ENCODE results near the gene MICALL1.
"Not testable (repeated sequence)": the region's sequence is repeated elsewhere in the genome, so short reads cannot be mapped to it uniquely, and the experiment has no call there.

Gene MICALL1

DNA sequence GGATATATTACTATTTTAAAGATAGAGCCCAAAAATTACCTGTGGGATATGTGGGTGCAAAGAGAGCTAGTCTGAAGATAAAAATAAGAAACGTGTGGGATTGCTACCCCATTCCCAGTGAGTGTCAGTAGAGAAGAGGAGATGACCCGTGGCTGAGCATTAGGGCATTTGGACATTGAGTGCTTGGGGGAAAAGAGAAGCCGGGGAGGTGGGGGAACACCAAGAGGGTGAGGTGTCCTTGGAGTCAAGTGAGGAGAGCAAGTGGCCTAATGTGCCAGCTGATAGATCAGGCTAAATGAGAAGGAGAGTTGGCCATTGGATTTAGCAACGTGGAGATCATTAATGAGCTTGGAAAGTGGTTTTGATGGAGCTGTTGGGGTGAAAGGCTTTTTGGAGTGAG, 48.6 kb downstream of the MICALL1 start:
- no peak for DNase-seq (ENCODE audit: low read depth in 2 of 2)

DNA sequence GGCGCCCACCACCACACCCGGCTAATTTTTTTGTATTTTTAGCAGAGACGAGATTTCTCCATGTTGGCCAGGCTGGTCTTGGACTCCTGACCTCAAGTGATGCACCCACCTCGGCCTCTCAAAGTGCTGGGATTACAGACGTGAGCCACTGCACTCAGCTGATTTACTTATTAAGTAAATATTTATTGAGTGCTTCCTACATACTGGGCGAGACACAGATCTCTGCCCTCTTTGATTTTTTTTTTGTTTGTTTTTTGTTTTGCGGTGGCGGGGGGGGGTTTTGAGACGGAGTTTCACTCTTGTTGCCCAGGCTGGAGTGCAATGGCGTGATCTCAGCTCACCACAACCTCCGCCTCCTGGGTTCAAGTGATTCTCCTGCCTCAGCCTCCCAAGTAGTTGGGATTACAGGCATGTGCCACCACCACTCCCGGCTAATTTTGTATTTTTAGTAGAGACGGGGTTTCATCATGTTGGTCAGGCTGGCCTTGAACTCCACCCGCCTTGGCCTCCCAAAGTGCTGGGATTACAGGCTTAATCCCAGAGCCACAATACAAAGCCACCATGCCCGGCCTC, 49.8 kb downstream of the MICALL1 start:
- DNase-seq (ENCODE audit: low read depth in 2 of 2), result not testable (repeated sequence)

DNA sequence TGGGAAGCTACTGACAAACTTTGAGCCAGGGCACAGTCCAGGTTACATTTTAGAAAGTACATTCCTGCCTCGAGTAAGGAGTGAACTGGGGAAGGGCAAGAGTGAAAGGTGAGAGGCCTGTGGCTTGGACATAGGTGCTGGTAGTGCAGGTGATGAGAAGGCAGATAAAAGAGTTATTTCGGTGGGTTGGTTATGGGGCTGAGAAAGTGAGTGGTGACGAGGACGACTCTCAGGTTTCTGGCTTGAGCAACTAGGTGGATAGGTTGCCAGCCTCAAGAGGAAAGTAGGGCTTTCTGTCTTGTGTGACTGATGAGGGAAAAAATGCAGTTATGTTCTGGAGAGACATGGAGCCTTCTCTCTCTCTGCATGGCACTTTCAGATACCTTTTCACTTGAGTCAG, 51.1 kb downstream of the MICALL1 start:
- DNase-seq (ENCODE audit: low read depth in 2 of 2), result no peak

DNA sequence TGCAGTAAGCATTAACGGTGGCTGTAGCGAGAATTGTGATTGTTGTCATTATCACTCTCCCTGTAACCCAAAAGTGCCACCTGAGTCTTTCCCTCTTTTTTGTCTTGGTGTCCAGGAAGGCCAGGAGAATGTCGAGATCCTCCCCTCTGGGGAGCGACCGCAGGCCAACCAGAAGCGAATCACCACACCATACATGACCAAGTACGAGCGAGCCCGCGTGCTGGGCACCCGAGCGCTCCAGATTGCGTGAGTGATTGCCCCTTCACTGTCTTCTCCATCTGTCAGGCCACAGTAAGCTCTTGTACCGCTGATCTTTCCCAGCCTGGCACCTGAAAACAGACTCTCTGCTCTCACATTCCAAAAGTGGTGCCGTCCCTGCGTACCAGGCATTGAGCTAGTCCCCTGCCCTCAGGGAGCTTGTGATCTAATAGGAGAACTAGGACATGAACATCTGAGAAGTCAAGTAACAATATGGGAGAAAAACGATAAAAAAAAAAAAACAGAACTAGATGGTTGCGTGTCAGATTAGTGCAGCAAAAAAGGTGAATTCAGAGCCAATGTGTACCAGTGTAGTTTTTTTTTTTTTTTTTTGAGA, 53.2 kb downstream of the MICALL1 start:
- DNase-seq (ENCODE audit: low read depth in 2 of 2), result no peak

DNA sequence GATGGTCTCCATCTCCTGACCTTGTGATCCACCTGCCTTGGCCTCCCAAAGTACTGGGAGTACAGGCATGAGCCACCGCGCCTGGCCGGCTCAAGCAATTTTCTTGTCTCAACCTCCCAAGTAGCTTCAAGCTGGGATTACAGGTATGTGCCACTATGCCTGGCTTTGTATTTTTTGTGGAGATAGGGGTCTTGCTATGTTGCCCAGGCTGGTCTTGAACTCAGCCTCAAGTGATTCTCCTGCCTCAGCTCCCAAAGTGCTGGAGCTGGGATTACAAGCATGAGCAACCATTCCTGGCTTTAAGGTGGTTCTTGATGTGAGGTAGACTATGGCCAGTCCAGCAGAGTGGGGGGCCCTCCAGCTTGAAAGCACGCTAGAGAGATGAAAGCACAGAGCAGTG, 55.0 kb downstream of the MICALL1 start:
- no peak for DNase-seq (ENCODE audit: low read depth in 2 of 2)

DNA sequence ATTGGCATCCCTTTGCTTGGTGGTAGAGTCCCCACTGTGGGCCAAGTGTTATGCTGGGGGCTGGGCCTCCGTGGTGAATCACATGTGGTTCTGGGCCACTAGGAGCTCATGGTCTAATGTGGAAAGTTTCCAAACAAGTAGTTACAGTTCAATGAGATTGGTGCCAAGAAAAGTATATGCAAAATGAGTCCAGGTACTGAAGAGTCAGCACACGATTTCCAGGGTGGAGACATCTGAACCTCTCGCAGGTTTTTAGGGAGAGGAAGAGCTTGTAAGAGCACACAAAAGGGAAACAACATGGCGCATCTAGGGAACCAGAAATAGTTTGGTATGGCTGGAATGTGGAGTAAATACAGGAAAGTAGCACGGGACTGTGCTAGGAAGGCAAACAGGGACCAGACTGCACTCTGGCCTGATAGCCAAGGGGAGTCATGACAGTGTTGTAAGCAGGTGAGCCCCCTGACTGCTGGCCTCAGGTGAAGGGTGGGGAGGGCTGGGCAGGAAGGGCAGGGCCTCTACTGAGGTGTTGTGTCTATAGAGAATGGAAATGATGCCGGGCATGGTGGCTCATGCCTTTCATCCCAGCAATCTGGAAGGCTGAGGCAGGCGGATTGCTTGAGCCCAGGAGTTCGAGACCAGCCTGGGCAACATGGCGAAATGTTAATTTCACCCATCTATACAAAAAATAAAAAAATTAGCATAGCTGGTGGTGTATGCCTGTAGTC, 60.0 kb downstream of the MICALL1 start:
- no peak for DNase-seq (ENCODE audit: low read depth in 2 of 2)

DNA sequence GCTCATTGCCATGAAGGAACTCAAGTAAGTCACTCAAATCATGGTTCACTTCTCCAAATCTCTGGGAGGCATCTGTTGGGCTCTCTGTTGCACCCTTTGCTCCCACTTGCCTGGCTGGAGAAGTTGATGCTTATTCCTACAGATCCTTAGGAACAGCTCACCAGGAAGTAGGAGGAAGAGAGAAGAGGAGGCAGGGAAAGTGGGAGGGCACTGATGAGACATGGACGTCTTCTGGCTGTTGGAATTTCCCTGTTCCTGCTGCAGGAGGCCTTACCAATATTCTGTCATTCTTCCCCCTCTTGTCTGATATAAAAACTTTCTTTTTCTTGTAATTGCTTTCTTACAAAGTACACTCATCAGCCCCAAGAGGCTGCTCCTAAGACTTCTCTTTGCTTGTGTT, 61.0 kb downstream of the MICALL1 start:
- no peak for DNase-seq (ENCODE audit: low read depth in 2 of 2)

DNA sequence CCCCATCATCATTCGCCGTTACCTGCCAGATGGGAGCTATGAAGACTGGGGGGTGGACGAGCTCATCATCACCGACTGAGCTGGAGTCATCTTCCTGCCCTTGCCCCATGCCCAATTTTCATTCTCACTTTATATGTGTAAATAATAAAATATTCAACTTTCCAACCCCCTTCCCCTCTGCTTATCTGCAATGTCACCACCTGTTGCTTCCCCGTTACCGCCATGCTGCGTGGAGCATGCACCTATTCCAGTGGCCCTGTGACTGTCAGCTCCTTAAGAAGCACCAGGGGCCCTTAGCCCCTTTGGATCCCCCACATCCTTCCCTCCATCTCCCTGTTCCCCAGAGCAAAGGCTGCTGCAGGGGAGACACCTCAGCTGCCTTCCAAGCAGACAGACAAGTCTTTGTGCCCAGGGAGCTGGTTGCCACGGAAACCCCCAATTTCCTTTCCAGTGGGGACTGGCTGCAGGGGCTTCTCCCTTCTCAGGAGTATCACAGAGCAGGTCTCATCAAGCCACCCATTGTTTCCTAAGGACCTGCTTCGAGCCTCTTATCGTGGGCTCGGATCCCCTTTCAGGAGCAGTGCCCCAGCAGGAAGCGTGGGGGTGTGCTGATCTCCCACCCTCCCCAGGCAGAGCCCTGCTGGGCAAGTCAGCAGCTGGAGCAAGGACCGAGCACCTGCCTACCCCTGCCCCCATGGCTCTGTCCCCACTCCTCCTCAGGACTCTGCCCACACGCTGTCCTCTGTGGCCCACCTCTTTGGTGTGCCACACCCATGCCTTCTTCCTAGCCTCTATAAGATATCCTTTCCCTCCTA, 61.7 kb downstream of the MICALL1 start:
- DNase-seq (ENCODE audit: low read depth in 2 of 2), result no peak

DNA sequence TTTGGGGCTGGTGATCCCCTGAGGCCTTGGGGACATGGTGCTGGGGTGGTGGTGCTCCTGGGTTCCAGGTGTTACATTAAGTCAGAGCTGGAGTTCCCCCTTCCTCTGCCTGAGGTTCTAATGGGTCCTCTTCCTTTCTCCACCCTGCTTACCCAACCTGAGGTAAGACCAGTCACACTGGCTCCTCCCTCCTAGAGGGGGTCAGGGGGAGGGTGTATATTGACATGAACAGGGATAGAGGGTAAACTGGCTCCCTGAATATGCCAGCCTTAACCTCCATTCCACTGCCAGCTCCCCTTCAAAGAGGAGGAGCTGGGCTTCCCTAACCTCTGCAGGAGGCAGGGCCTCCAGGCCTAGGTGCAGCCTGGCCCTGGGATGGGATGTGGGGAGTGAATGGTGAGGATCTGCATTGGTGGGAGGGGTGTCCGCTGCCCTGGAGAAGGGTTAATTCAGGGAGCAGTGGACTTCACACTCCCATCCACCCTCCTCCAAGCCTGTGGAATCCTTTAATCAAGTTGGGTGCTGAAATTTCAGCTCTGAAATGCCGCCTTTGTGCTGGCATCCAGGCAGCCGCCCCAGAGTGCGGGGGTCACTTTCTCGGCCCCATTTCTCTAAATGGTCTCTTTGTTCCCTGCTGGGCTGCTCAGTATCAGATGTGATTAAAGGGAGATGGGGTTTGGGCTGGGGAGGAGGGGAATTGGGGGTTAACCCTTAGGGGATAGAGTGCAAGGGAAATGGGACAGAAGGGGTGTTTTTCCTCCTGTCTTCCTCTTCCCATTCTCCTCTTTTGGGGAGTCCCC, 62.6 kb downstream of the MICALL1 start:
- no peak for DNase-seq (ENCODE audit: low read depth in 2 of 2)

DNA sequence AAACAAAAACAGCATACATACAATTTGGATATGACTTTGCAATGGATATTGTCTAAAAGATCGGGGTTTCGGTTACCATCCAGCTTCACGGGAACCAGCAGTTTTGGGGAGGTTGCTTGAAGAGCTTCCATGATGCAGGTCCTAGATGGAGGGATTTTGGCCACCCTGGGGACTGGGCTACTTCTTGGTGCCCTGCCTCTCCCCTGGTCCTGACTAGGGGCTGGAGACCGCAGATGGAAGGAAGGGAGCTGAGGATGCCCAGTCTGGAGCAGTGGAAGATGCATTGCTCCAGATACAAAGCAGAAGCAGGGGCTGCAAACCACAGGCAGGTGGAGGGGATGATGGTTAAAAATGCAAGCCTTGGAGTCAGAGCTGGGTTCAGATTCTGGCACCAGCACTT, 64.8 kb downstream of the MICALL1 start:
- DNase-seq (ENCODE audit: low read depth in 2 of 2), result no peak

DNA sequence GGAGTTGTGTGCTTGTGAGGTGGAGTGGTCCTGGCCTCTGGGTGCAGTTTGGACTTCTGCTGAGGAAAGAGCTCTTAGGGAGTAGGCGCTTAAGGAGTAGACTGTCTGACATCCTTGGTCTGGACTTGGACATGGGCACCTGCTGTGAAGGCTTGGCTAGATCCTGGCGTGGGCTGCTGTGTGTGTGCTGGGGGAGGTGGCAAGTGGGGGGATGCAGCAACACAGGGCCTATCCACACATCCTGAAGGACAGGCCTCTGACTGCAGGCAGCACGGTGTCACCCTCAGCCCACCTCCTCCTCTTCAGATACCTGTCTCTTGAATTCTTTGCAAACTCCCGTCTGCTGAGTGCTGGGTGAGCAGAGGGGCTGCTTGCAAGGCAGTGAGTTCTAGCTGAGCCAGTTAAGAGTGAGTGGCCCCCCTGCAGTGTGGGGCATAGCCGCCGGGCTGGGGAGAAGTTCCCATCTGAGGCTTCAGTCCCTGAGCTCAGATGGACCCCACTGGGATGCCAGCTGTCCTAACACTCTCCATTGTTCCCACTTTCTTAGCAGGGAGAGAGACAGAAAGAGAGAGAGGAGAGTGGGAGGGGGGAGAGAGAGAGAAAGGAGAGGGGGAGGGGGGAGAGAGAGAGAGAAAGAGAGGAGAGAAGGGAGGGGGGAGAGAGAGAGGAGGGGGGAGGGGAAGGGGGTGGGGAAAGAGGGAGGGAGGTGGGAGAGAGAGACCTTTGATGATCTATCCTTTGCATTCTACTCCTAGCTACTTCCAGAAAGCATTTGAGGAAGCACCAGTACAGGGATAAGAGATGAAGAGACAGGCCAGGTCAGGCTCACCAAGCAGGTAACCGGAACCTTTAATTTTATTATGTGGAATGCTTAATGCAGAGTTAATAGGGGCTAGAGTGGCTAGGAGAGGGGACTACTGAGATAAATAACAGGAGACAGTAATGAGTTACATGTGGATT, 65.7 kb downstream of the MICALL1 start:
- DNase-seq (ENCODE audit: low read depth in 2 of 2), result no peak

DNA sequence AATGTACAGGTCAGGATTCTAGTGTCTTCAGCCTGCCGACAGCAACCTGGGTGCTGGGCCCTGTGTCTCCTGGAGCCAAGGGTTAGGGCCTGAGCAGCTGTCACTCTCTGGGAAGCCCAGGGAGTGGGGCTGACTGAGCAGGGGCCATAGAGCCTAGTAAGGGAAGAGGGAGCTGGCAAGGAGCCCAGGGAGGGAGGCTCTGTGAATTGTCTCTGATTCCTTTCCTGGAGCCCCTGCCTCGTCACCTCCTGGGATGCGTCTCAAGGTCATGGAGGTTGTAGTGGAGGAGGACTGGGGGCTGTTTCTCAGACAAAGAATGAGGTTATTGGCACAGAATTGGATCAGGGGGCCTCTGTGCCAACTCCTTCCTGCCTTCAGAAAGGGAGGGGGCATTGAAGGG, 66.4 kb downstream of the MICALL1 start:
- DNase-seq (ENCODE audit: low read depth in 2 of 2), result no peak

DNA sequence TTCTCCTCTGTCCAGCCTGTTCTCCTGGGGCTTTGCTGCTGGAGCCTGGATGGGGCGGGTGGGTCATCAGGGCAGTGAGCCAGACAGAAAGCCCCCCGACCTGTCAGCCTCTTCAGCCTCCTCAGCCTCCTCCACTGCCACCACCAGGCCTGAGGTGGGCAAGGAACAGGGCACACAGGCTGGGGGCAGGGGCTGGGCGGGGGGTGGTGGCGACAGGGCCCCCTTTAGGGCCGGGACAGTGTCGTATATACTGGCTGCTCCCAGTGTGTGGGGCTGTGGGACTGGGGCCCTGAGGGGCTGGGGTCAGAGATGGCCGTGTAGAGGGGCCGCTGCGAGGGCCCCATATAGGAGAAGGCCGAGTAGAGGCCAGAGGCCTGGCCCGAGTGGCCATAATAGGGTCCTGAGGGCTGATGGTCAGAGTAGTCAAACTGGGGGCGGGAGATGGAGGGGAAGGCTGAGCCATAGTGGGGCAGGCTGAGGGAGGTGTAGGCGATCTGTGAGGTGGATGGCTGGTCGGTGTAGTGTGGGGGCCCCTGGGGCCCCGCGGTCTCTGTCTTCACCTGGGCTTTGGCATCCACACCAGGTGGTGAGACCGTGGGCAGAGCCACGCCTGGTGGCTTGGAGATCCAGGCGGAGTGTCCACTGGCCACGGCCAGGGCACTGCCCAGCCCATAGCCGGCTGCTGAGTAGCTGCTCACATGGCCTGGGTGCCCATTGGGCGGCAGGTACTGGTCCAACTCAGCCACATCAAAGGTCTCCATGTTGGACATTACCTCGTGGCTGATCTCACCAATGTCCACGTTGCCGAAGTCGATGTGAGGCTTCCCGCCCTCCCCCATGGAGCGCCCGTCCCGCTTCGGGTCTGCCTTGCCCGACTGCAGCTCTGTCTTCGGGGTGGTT, 67.4 kb downstream of the MICALL1 start:
- no peak for DNase-seq (ENCODE audit: low read depth in 2 of 2)

DNA sequence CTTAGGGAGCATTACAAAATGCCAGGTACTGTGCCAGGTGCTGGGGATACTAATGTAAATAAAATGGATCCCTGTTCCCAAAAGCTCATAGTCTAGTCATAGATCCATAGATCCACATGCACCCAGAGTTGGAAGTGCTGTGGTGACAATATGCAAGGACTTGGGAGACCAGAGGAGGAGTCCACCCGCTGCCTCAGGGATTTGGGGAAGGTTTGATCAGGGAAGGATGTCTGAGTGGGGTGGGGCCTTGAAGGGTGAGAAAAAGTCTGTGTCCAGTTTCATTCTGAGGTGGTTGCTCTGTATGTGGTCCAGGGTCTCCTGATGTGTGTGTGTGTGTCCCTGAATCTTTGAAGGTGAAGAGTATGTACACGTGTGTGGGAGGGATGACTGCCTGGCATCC, 69.1 kb downstream of the MICALL1 start:
- no peak for DNase-seq (ENCODE audit: low read depth in 2 of 2)

DNA sequence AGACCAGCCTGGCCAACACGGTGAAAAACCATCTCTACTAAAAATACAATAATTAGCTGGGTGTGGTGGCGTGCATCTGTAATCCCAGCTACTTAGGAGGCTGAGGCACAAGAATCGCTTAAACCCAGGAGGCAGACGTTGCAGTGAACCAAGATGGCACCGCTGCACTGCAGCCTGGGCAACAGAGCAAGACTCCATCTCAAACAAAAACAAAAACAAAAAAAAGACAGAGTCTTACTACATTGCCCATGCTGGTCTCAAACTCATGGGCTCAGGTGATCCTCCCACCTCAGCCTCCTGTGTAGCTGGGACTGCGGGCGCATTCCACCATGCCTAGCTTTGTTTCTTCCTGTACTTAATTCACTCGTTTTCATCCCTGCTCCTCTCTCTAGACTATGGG, 69.9 kb downstream of the MICALL1 start:
- DNase-seq (ENCODE audit: low read depth in 2 of 2), result not testable (repeated sequence)

DNA sequence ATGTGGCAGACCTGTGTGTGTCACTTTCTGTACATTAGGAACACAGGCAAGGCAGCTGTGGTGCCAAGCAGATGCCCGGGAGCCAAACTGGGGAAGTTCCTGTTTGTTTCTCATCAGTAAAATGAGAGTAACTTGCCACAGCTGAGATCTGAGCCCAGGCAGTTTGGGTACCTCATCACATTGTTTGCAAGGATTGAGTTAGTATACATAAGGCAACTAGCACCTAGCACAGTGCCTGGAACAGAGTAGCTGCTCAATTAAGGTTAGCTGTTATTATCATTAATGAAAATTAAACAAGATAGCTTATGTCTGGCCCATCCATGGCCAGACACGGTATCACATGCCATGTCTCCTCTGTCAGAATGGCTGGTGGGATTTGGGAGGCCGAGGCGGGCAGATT, 70.5 kb downstream of the MICALL1 start:
- DNase-seq (ENCODE audit: low read depth in 2 of 2), result no peak

DNA sequence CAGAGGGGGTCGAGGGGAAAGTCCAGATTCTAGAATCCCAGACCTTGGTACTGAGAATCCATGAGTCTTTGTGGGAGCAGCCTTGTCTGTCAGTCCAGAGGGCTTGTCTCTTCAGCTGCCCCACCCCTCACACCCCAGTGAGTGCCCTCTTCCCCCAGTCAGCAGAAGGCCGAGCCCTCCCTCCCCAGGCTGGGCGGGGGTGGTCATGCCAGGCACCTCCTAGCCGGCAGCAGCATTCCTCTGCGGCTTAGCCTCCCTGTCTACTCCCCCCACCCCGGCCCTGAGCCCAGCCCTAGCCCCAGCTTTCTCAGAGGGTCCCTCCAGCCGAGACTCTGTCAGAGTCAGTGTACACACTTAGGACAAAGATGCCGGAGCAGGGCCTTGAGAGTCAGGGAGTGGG, 73.7 kb downstream of the MICALL1 start:
- DNase-seq (ENCODE audit: low read depth in 2 of 2), result no peak

DNA sequence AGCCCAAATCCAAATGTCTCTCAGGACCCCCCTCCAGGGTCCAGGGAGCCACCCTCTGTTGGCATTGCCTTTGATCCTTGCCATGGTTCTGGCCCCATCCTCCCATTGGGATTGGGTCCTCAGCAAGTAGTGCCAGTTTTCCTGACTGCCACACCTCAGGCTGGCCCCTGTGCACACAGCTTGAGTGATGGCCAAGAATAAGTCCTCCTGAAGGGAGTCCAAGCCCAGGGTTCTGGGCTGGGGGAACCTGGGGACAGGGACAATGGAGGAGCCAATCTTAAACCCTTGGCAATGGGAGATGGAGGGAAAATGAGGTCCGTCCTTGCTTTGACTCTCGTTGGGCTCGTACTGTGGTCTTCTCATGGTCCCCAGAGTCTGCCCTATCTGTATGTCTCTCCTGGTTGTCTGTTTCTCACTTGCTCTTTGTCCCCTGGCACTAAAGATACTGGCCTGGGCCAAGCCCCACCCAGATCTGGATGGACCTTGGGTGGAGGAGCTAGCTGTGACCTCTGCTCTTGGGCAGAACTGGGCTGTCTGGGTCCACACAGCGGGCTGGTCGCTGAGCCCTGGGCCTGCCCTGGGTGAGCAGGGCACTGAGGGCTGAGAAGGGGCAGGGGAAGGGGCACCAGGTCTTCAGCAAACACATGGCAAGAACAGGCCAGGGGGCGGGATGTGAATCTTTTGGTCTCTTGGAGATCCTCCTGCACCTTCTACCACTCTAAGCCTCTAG, 75.3 kb downstream of the MICALL1 start:
- DNase-seq (ENCODE audit: low read depth in 2 of 2), result no peak
